Measurements from ENCODE around the gene SPOCK3. TPM values are rescaled to one million over a fixed set of nuclear protein-coding genes. Genes with fewer than 3 reads are reported as not detected.

The SPOCK3 gene
- total RNA-seq, 4 donors from 2014 or later, result 1.3 to 47.5 (median 18.4) TPM

- DNase-seq, result no peak
- Histone ChIP-seq H3K4me1 (no peaks in the 10 kb centered on the region), H3K27me3 (no peaks in the 10 kb centered on the region), H3K27ac (no peak overlapping the region), H3K9me3 (no peaks in the 10 kb centered on the region), H3K4me3 (no peak overlapping the region), H3K36me3 (no peaks in the 10 kb centered on the region)
- intact Hi-C loops (cut with DNase I; ENCODE audit: low total_unique reads), result no loop called here
- no peak for TF ChIP-seq CTCF (IDR thresholded peaks at IDR 0.05)
- no peak for TF ChIP-seq POLR2A (IDR thresholded peaks at IDR 0.05)
Measured at GRCh38 chr4:167079762-167080161, 154.5 kb downstream of the SPOCK3 start.

GRCh38 chr4:167052631-167053091 is 181.6 kb downstream of the SPOCK3 start:
- Histone ChIP-seq H3K4me1 (no peaks in the 10 kb centered on the region), H3K4me3 (no peak overlapping the region), H3K9me3 (no peaks in the 10 kb centered on the region), H3K27ac (no peak overlapping the region), H3K36me3 (no peaks in the 10 kb centered on the region), H3K27me3 (no peaks in the 10 kb centered on the region)
- intact Hi-C loops (cut with DNase I; ENCODE audit: low total_unique reads), result no loop called here
- no peak for DNase-seq
- no peak for TF ChIP-seq POLR2A (IDR thresholded peaks at IDR 0.05)
- no peak for TF ChIP-seq CTCF (IDR thresholded peaks at IDR 0.05)

- Histone ChIP-seq H3K4me3 (no peak overlapping the region), H3K9me3 (no peaks in the 10 kb centered on the region), H3K4me1 (no peaks in the 10 kb centered on the region), H3K36me3 (no peaks in the 10 kb centered on the region), H3K27me3 (no peaks in the 10 kb centered on the region), H3K27ac (no peak overlapping the region)
- DNase-seq, result no peak
- TF ChIP-seq POLR2A (IDR thresholded peaks at IDR 0.05), result no peak
- no peak for TF ChIP-seq CTCF (IDR thresholded peaks at IDR 0.05)
- intact Hi-C loops (cut with DNase I; ENCODE audit: low total_unique reads), result no loop called here
Measured at GRCh38 chr4:167049257-167049656, 185.0 kb downstream of the SPOCK3 start.

- TF ChIP-seq POLR2A (IDR thresholded peaks at IDR 0.05) (no peak), CTCF (IDR thresholded peaks at IDR 0.05) (no peak)
- no peaks in the 10 kb centered on the region for H3K36me3 ChIP-seq
- DNase-seq, result no peak
- no peak overlapping the region for H3K27ac ChIP-seq
- no peaks in the 10 kb centered on the region for H3K27me3 ChIP-seq
- no peaks in the 10 kb centered on the region for H3K9me3 ChIP-seq
- H3K4me3 ChIP-seq, result no peak overlapping the region
- intact Hi-C loops (cut with DNase I; ENCODE audit: low total_unique reads), result no loop called here
- H3K4me1 ChIP-seq, result no peaks in the 10 kb centered on the region
Measured at GRCh38 chr4:167041524-167041923, 192.8 kb downstream of the SPOCK3 start.

- Histone ChIP-seq H3K36me3 (no peaks in the 10 kb centered on the region), H3K27ac (no peak overlapping the region), H3K9me3 (no peaks in the 10 kb centered on the region), H3K27me3 (no peaks in the 10 kb centered on the region), H3K4me3 (no peak overlapping the region), H3K4me1 (no peaks in the 10 kb centered on the region)
- DNase-seq, result no peak
- intact Hi-C loops (cut with DNase I; ENCODE audit: low total_unique reads), result no loop called here
- TF ChIP-seq POLR2A (IDR thresholded peaks at IDR 0.05) (no peak), CTCF (IDR thresholded peaks at IDR 0.05) (no peak)
Measured at GRCh38 chr4:167035390-167035789, 198.9 kb downstream of the SPOCK3 start.
